ENCODE results near the gene ATP2A1.

- no peak for TF ChIP-seq ZNF274 (IDR thresholded peaks at IDR 0.05; ENCODE audit: low read depth, low read length)
- no peak for TF ChIP-seq SUZ12 (IDR thresholded peaks at IDR 0.05; ENCODE audit: extremely low read depth, insufficient read depth, insufficient read length)
Measured at GRCh38 chr16:28900601-28901000, 22.3 kb downstream of the ATP2A1 start.

Data from NT2/D1 (cell line).